Common myeloid progenitor, CD34-positive (primary cell): ENCODE measurements around the gene KPTN.

Experiments
- CTCF ChIA-PET: fragments of 350-600 bp; sonication (Branson Sonifier 250); formaldehyde crosslinking; loops from one replicate; lab custom pipeline; 2021; ENCODE audit warnings: antibody characterized with exemption; lab: Charles Lee
- POLR2A ChIA-PET: fragments of 350-600 bp; sonication (Branson Sonifier 250); formaldehyde crosslinking; loops from one replicate; lab custom pipeline; 2021; ENCODE audit warnings: antibody characterized with exemption; lab: Charles Lee
- DNase-seq, 3 donors: peaks; one replicate each; pipeline versions ENCODE4 v3.0.0 to v3.0.0-alpha.2; 2013
- H3K27ac ChIP-seq, 2 experiments: 1 replicate in 1 of 2; 2 replicates in 1 of 2; pipeline ENCODE4 v1.7.0; 2013; ENCODE audit warnings: inconsistent platforms in 2 of 2, low read length in 2 of 2, mild to moderate bottlenecking in 2 of 2, low read depth in 1 of 2, moderate library complexity in 1 of 2; ENCODE audit not compliant: severe bottlenecking in 2 of 2, insufficient read depth in 1 of 2, poor library complexity in 1 of 2
- H3K27me3 ChIP-seq, 5 experiments: replicated peaks in 2 of 5; 1 replicate in 3 of 5; 2 replicates in 2 of 5; pipeline versions ENCODE4 v1.6.1 to v1.7.0; 2013; ENCODE audit warnings: low read length in 4 of 5, mild to moderate bottlenecking in 2 of 5, moderate library complexity in 2 of 5, inconsistent platforms in 1 of 5; ENCODE audit not compliant: insufficient read depth in 5 of 5, control insufficient read depth in 4 of 5
- H3K36me3 ChIP-seq, 4 experiments: 1 replicate in 2 of 4; 2 replicates in 2 of 4; pipeline versions ENCODE4 v1.6.1 to v1.7.0; 2013; ENCODE audit warnings: low read length in 3 of 4, control low read depth in 1 of 4, mild to moderate bottlenecking in 1 of 4; ENCODE audit not compliant: control insufficient read depth in 4 of 4, insufficient read depth in 4 of 4
- H3K4me1 ChIP-seq, 4 experiments: 1 replicate in 3 of 4; 2 replicates in 1 of 4; pipeline versions ENCODE4 v1.6.1 to v1.7.1; 2013; ENCODE audit warnings: low read length in 3 of 4, mild to moderate bottlenecking in 3 of 4, control low read depth in 1 of 4, inconsistent platforms in 1 of 4, moderate library complexity in 1 of 4; ENCODE audit not compliant: control insufficient read depth in 4 of 4, insufficient read depth in 4 of 4; ENCODE audit errors: control extremely low read depth in 1 of 4
- H3K4me3 ChIP-seq, 7 experiments: 1 replicate in 4 of 7; 2 replicates in 3 of 7; pipeline versions ENCODE4 v1.5.1 to v1.7.0; 2013; ENCODE audit warnings: mild to moderate bottlenecking in 7 of 7, low read length in 6 of 7, moderate library complexity in 6 of 7, inconsistent platforms in 2 of 7, low read depth in 2 of 7, control low read depth in 1 of 7; ENCODE audit not compliant: insufficient read depth in 4 of 7, control insufficient read depth in 1 of 7; ENCODE audit errors: extremely low read depth in 1 of 7
- H3K9me3 ChIP-seq, 5 experiments: 1 replicate in 4 of 5; 2 replicates in 1 of 5; pipeline versions ENCODE4 v1.6.1 to v1.7.1; 2013; ENCODE audit warnings: low read length in 4 of 5, mild to moderate bottlenecking in 2 of 5, inconsistent platforms in 1 of 5, low read depth in 1 of 5, moderate library complexity in 1 of 5; ENCODE audit not compliant: control insufficient read depth in 4 of 5, insufficient read depth in 2 of 5; ENCODE audit errors: control extremely low read depth in 1 of 5
- WGBS: methylation state at CpG from one replicate; pipeline ENCODE4 v1.1.5; 2013; ENCODE audit not compliant: insufficient coverage; 5-methylcytosine and 5-hydroxymethylcytosine counted together

The KPTN gene

GRCh38 chr19:47503826-47504150, 19.8 kb upstream of the KPTN start:
- 80% methylated on average over 5 of the region's 5 CpGs for WGBS
- CTCF ChIA-PET: interaction anchor here (1.2 kb wide), 1 partner anchor 20 kb away, joined by 3 read pairs; the partner anchor contains the start of gene KPTN
- H3K9me3 ChIP-seq: no peaks in the 10 kb centered on the region
- peaks cover 0 to 24% (median 21%) of the 10 kb centered on the region in 4 experiments for H3K4me1 ChIP-seq
- H3K4me3 ChIP-seq: no peak overlapping the region
- DNase-seq: no peak
- H3K36me3 ChIP-seq: peaks cover 0 to 67% (median 39%) of the 10 kb centered on the region in 4 experiments
- H3K27me3 ChIP-seq: no peaks in the 10 kb centered on the region
- H3K27ac ChIP-seq: no peak overlapping the region
- POLR2A ChIA-PET: no interaction called here

GRCh38 chr19:47503130-47503825, 19.3 kb upstream of the KPTN start:
- no peaks in the 10 kb centered on the region for H3K9me3 ChIP-seq
- peaks cover 0 to 72% (median 42%) of the 10 kb centered on the region in 4 experiments for H3K36me3 ChIP-seq
- POLR2A ChIA-PET: no interaction called here
- no peak overlapping the region for H3K27ac ChIP-seq
- no peak for DNase-seq
- no peak overlapping the region for H3K4me3 ChIP-seq
- peaks cover 0 to 19% (median 16%) of the 10 kb centered on the region in 4 experiments for H3K4me1 ChIP-seq
- 98% methylated on average over 7 of the region's 13 CpGs for WGBS
- CTCF ChIA-PET: interaction anchor here (0.8 to 1.3 kb wide), 3 partner anchors 16 to 120 kb away, joined by 3 read pairs; partner anchors contain the start of gene KPTN
- no peaks in the 10 kb centered on the region for H3K27me3 ChIP-seq

DNA sequence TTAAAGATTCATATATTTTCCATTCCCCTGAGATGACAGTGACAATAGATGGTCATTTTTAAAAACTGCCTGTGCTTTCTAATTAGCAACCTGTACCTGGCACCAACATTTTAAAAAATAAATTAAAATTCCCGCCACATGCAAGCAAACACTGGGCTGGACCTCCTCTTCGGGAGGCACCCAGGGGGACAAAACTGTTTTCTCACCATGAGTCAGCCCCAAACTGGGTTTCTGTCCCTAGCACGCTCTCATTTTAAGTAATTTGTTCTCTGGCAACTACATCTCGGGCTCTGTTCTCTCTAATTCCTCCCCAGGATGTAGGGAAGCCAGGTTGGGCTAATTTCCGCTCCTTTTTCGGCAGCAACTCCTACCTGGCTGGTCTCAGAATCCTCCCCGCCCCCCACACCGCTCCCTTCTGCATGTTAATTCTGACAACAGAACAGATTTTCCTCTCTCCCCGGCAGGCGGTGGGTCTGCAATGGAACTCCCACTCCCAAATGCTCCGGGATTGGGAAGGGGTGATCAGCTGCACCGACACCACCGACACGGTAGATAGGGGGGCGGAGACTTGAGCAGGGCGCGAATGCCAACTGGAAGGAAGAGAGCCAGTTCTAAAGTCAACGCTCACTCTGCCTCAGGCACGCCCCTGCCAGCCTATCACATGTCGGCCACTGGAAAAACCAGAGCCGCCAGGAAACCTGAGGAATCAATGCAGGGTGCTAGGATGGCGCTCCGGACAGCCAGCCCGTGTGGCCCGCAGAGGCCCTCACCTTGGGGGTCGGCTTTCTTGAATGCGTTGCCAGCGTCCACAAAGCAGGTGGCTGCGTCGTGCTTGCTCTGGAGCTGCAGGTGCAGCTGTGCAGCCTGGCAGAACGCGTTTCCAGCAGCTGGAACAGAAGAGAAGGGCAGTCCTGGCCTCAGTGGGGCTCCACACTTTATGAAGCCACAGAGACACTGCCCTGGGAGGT, 16.1 kb upstream of the KPTN start:
- Histone ChIP-seq H3K9me3 (no peaks in the 10 kb centered on the region), H3K27me3 (no peaks in the 10 kb centered on the region), H3K36me3 (peaks cover 2 to 85% (median 52%) of the 10 kb centered on the region in 4 experiments), H3K27ac (no peak overlapping the region), H3K4me3 (no peak overlapping the region), H3K4me1 (peaks cover 0 to 14% (median 12%) of the 10 kb centered on the region in 4 experiments)
- no peak for DNase-seq
- ChIA-PET POLR2A (no interaction called here), CTCF (interaction anchor here (0.6 to 1.2 kb wide), 5 partner anchors 8 to 1020 kb away, joined by 3 to 5 read pairs (median 3); partner anchors contain the start of gene NAPA)
- WGBS: 98% methylated on average over 30 of the region's 32 CpGs

- Histone ChIP-seq H3K9me3 (no peaks in the 10 kb centered on the region), H3K27me3 (no peaks in the 10 kb centered on the region), H3K27ac (no peak overlapping the region), H3K36me3 (peaks cover 2 to 84% (median 52%) of the 10 kb centered on the region in 4 experiments), H3K4me3 (no peak overlapping the region), H3K4me1 (peaks cover 4 to 22% (median 19%) of the 10 kb centered on the region in 4 experiments)
- no peak for DNase-seq
- CTCF ChIA-PET: interaction anchor here (1.0 to 1.2 kb wide), 3 partner anchors 8 to 14 kb away, joined by 3 to 5 read pairs (median 4); no protein-coding TSS in a partner anchor
- POLR2A ChIA-PET: no interaction called here
- 94% methylated on average over 7 of the region's 7 CpGs for WGBS
Observed at GRCh38 chr19:47499371-47499770, 15.4 kb upstream of the KPTN start.

DNA sequence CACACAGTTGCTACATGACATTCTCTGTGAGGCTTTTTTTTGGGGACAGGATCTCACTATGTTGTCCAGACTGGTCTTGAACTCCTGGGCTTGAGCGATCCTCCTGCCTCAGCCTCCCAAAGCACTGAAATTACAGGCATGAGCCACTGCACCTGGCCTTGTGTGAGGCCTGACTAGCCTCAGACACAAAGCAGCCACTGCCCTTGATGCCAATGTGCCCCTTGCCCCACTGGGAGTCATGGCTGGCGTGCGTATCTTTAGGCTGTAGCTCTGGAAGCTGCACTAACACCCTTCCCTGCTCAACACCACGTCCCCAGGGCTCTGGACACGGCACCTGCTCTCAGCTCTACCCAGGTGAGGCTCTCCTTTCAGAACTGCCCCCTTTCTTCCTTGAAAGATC, 14.5 kb upstream of the KPTN start:
- ChIA-PET CTCF (interaction anchor here (1.0 to 3.8 kb wide), 2 partner anchors 9 kb away, joined by 5 to 17 read pairs; no protein-coding TSS in a partner anchor), POLR2A (no interaction called here)
- no peaks in the 10 kb centered on the region for H3K9me3 ChIP-seq
- 100% methylated on average over 5 of the region's 5 CpGs for WGBS
- peaks cover 2 to 85% (median 46%) of the 10 kb centered on the region in 4 experiments for H3K36me3 ChIP-seq
- H3K27me3 ChIP-seq: no peaks in the 10 kb centered on the region
- H3K4me1 ChIP-seq: peaks cover 4 to 30% (median 23%) of the 10 kb centered on the region in 4 experiments
- no peak overlapping the region for H3K4me3 ChIP-seq
- H3K27ac ChIP-seq: peak overlapping the region in 1 of 2 experiments; percentile 25
- DNase-seq: no peak

GRCh38 chr19:47497821-47498520, 14.0 kb upstream of the KPTN start:
- no peak overlapping the region for H3K4me3 ChIP-seq

More at GRCh38 chr19:47497821-47498520, 14.0 kb upstream of the KPTN start:
- ChIA-PET CTCF (interaction anchor here (0.5 to 3.8 kb wide), 3 partner anchors 10 to 151 kb away, joined by 3 to 17 read pairs (median 7); no protein-coding TSS in a partner anchor), POLR2A (no interaction called here)
- Histone ChIP-seq H3K9me3 (no peaks in the 10 kb centered on the region), H3K36me3 (peaks cover 2 to 85% (median 41%) of the 10 kb centered on the region in 4 experiments), H3K27ac (no peak overlapping the region), H3K4me1 (peaks cover 4 to 36% (median 28%) of the 10 kb centered on the region in 4 experiments), H3K27me3 (no peaks in the 10 kb centered on the region)
- DNase-seq: no peak
- 97% methylated on average over 11 of the region's 14 CpGs for WGBS
